Endometrial microvascular endothelial cells (primary cell): ENCODE data around the gene SRSF9. TPM values are rescaled to one million over a fixed set of nuclear protein-coding genes. Genes with fewer than 3 reads are reported as not detected.
"Not testable (repeated sequence)": the region's sequence is repeated elsewhere in the genome, so short reads cannot be mapped to it uniquely, and the experiment has no call there.

Experiments
- in situ Hi-C: cut with HindIII; loops from 2 replicates; pipeline ENCODE4 v1.10.0; 2017; ENCODE audit warnings: low sequenced_read_pairs, low pct_unique_long_range_greater_than_20kb; ENCODE audit errors: inconsistent ontology term
- total RNA-seq: library from RNA; depleted of rRNA; stranded (reverse); fragments of >200 nt; gene quantifications from one replicate; pipeline ENCODE4 v1.2.3, GENCODE V29; 2015; ENCODE audit errors: inconsistent ontology term

SRSF9 gene
- total RNA-seq, 1 donor from 2014 or later = 90.3 TPM

DNA sequence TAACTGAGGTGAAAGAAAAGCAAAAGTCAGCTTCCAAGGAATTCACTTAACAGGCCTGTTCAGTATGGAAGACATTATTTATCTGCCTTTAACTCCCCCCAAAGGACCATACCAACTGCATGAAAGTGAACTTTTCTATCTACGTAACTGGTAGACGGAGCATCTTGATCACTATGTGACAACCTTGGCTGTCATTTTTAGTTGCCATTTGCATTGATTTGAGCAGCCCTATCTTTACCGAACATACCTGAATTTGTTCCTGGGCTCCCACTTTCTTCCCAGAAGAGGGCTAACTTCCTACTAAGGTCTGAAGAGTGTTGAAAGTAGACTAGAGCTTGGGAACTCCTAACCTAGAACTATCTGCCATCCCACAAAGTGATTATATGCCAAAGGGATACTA, 9.4 kb downstream of the SRSF9 start:
- in situ Hi-C loops = no loop called here

DNA sequence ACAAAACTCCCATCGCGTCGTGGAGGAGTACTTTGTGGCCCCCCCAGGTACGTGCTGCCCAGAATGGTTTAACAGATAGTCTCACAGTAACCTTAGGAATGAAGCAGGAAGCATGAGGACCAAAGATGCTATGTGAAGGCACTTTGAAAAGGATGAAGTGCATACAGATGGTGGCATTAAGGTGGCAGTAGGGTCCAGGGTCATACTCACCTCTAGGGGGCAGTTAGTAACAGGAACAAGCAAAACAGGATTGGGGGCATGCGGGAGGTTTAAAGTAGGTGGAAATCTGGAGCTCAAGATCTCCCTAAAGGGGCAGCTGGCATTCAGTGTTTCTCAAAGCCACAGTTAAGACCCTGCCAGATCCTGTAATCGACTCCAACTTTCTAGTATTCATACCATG, 12.4 kb downstream of the SRSF9 start:
- in situ Hi-C loops = no loop called here

DNA sequence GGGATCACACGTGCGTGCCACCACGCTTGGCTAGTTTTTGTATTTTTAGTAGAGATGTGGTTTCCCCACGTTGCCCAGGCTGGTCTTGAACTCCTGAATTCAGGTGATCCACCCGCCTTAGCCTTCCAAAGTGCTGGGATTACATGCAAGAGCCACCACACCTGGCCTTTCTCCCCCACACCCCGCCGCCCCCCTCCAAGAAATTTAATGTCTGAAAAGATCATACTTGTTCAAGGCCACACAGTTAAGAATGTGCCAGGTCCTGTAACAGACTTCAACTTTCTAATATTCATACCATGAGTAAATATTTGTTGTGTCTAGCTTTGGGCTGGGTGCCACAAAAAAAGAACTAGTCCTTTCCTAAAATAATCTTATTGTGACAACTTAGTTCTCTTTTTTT, 14.2 kb downstream of the SRSF9 start:
- in situ Hi-C loops = no loop called here

DNA sequence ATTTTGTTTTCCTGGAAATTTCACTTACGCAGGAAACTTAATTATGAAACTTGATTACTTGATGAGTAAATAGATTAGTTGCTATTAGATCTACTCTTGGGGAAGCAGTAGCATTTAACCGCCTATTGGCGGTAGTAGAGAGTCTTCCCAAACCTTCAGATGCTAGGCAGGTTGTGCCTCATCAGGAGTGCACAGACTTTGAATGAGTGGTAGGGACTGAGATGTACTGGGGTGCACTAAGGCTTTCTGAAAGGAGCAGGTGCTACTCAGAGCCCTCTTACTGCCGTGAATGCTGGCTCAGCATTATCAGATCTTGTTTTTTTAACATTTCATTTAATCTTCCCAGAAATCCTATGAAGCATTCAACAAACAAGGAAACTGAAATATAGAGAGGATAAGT, 15.6 kb downstream of the SRSF9 start:
- in situ Hi-C loops = no loop called here

DNA sequence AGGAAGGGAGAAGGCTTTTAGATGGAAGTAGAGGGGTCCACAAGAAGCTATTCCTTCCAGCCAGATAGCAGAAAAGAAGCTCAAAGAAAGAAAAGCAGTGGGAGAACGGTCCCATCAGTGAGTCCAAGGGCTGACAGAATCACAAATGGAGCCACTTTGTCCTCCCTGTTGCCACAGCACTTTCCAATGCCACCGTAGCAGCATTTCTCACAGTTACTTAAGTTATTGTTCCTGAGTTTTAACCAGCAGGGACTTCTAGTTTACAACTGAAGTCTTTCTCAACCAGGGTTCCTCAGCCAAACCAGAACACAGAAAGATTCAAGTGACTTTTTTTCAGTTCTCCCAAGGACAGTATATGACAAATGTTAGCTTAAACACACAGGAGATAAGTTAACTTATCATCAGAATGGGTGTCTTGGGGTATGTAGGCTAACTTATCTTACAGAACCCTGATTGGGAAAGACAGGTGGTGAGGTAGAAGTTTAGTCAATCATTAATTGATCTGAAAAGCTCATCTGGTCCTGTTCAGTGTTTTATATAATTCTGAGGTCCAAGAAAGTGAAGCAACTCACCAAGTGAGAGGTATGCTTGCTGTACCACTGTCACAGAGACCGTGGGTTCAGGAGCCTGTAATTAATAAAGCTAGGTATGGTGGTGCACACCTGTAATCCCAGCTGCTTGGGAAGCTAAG, 16.3 kb downstream of the SRSF9 start:
- in situ Hi-C loops = no loop called here

DNA sequence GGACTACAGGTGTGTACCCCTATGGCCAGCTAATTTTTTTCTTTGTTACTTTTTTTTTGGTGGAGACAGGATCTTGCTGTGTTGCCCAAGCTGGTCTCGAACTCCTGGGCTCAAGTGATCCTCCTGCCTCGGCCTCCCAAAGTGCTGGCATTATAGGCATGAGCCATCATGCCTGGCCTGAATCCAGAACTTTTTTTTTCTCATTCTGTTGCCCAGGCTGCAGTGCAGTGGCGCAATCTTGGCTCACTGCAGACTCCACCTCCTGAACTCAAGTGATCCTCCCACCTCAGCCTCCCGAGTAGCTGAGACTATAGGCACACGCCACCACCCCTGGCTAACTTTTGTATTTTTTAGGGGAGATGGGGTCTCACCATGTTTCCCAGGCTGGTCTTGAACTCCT, 17.0 kb downstream of the SRSF9 start:
- in situ Hi-C loops = not testable (repeated sequence)

DNA sequence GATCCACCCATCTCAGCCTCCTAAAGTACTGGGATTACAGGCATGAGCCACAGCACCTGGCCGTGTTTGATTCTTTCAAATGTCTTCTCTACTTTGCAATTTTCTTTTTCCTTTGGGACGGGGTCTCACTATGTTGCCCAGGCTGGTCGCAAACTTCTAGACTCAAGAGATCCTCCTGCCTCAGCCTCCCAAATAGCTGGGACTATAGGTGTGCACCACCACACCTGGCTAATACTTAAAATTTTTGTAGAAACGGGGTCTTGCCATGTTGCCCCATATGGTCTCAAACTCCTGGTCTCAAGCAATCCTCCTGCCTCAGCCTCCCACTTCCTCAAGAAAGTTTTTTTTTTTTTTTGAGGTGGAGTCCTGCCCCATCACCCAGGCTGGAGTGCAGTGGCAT, 21.6 kb downstream of the SRSF9 start:
- in situ Hi-C loops = no loop called here

DNA sequence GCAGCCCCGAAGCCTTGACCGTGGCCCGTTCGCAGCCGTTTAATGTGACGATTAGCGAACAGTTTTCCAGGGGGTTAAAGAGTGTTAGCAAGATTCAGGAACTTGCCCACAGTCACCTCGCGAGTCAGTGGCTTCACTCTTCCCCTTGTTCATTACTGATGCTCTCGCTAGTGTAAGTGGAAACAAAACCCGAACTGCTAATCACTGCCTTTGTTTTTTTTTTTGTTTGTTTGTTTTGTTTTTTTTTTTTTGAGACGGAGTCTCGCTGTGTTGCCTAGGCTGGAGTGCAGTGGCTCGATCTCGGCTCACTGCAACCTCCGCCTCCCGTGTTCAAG, 22.7 kb downstream of the SRSF9 start:
- in situ Hi-C loops = not testable (repeated sequence)

DNA sequence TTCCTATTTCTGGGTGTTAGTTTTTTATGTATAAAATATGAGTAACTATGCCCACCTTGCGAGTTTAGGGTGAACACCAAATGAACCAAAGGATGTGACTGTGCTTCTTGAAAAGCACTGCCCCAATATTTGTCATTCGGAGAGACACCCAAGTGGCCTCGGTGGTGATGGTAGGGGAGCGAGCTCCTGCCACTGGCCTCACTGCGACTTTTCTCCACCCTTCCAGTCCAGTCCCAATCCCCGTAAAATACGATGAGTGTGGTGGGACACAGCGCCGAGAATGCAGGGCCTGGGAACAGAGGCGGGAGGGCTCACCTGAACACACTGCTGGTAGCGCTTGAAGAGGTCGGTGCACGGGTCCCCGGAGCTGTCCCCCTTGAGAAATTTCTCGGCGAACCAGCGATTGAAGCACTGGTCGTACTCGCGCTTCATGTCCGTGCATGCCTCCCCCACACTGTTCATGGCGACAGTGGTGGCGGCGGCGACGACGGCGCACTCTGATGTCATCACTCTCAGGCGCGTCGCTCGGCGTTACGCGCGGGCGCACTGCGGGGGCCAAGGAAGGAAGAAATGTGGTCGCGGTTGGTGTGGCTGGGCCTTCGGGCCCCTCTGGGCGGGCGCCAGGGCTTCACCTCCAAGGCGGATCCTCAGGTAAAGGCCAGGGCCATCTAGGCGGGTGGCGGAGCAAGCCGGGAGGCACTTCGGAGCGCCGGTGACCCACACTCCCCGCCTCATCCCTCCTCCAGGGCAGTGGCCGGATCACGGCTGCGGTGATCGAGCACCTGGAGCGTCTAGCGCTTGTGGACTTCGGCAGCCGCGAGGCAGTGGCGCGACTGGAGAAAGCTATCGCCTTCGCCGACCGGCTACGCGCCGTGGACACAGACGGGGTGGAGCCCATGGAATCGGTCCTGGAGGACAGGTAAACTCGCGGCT, 23.4 kb downstream of the SRSF9 start, which contains the start of the genes GATC and TRIAP1:
TSS of gene GATC (plus strand) at position 534 of the 933 bp plus-strand sequence. CDS start at position 571, 37 bp downstream.
TSS of gene TRIAP1 (minus strand) at position 474 of the 933 bp plus-strand sequence. CDS start at position 462, 12 bp downstream.
- in situ Hi-C loops = no loop called here

DNA sequence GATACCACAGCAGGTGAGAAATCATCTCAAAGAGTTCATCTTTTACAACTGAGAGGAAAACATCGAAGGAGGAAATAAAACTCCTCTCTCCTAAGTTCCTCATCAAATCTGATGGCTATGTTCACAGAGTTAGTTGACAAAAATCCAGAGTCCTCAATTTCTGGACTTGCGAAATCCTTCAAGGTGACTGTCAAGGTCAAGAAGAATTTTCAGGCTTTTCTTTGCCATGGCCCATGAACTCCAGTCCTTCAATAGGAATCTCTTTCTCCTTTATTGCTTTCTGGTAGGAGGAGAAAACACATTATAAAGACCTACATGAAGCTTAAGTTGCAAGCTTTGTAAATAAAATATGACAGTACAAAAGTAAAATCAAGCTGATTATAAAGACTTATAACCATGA, 24.9 kb downstream of the SRSF9 start:
- in situ Hi-C loops = no loop called here

DNA sequence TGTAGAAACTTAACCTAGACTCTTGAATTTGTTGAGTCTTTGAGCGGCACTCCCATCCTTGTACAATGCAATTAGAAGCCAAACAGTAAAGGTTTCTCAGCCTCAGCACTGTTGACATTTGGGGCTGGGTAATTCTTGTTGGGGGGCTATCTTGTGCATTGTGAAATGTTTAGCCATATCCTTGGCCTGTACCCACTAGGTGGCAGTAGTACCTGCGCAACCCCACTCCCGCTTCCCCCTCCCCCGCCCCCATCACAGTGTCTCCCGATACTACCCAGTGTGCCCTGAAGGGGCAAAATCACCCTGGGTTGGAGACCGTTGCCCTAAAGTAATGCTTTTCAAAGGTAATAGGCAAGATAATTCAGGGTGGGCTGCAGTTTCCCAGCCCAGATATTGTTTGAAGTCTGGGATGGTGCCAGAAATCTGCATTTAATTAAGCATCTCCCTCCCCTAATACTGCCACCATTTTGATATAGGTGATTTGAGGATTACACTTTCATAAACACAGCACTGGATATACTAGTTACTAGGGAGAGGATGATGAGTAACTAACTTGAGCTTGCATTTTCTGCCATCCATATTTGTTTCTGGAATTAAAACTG, 29.8 kb downstream of the SRSF9 start:
- in situ Hi-C loops = no loop called here

DNA sequence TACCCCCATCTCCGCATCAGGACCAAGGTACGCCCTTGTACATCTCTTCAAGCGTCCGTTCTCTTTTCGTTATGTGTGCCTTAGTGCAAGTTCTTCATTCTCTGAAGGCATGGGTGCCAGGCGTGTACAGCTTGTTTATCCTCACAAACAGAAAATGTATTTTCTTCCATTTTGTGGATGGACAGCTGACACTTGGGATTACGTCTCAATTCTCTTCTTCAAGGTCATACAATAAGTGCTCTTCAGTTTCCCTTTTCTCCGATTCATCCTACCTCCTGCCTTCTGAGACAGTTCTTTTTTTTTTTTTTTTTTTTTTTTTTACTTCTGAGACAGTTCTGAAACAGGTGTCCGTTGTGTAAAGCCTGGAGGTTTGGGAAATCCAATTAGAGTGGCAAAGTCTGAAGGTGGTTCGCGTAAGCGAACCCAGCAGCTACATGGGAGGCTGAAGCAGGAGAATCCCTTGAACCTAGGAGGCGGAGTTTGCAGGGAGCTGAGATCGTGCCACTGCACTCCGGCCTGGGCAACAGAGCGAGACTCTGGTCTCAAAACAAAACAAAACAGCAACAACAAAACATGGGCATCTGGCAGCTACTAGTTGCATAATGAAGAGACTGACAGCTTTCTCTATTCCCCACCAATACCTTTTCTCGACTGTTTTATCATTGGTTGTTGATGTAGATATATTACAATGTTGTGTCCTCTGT, 30.9 kb downstream of the SRSF9 start:
- in situ Hi-C loops = no loop called here

DNA sequence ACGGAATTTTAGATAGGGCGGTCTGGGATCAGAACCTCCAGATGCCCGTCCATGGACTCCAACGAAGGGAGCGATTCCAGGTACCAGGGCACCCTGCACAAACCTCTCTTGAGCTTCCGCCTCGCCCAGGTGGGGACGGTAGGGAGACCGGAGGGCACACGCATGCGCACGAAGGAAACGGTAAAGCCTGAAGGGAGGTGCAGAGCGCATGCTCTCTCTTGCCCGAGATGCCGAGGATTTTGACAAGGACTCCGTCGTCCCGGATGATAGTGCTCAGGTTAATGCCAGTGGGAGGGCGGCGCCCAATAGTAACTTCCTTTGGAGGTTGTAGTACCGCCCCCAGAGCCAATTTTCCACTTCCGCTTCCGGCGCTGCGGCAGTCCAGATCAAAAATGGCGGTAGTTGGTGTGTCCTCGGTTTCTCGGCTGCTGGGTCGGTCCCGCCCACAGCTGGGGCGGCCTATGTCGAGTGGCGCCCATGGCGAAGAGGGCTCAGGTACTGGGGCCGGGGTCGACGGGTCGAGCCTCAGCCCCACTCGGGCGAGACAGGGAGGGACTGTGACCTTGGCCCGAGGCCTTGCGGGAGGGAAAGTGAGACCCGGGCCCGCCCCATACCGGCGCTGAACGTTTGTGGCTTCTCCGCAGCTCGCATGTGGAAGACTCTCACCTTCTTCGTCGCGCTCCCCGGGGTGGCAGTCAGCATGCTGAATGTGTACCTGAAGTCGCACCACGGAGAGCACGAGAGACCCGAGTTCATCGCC, 31.6 kb downstream of the SRSF9 start, which contains the start of gene COX6A1:
TSS of gene COX6A1 (plus strand) at position 379 of the 760 bp plus-strand sequence. CDS start at position 393, 14 bp downstream.
- in situ Hi-C loops = no loop called here

DNA sequence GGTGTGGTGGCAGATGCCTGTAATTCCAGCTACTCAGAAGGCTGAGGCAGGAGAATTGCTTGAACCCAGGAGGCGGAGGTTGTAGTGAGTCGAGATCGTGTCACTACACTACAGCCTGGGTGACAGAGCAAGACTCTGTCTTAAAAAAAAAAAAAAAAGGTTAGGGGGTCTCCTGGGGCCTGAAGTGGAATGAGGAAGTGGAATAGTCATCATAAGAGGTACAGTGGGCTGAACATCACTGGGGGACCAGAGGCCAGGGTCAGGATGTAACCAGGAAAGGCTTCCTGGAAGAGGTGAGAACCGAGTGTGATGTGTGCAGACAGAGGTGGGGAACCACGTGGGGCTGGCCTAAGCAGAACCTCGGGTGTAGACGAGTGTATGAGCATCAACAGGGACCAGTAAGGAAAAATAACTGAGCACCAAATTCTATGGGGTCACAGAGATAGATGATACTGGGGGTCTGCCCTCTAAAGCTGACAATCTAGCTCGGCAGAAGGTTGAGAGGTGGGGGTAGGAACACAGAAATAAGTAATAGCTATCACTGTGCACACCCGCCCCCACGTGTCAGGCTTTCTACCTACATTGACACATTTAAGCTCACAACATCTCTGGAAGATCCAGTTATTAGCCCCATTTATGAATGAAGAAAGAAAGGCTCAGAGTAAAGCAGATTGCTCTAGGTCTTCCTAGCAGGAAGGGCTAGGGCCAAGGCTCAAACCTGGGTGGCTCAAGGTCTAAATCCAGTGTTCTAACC, 36.6 kb downstream of the SRSF9 start:
- in situ Hi-C loops = no loop called here

DNA sequence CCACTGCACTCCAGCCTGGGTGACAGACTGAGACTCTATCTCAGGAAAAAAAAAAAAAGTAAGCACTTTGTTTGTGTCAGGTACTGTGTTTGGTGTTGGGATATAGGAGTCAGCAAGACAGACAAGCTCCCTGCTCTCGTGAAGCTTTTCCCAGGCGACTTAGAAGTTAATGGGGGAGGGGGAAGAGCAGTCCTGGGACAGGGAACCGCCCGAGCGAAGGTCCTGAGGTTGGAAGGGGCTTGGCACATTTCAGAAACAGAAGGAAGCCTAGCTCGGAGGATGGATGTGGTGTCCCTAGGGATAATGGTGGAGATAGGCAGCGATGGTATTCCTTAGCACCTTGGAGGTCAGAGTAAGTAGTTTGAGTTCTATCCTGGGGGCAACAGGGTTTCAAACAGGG, 40.2 kb downstream of the SRSF9 start:
- in situ Hi-C loops = no loop called here

DNA sequence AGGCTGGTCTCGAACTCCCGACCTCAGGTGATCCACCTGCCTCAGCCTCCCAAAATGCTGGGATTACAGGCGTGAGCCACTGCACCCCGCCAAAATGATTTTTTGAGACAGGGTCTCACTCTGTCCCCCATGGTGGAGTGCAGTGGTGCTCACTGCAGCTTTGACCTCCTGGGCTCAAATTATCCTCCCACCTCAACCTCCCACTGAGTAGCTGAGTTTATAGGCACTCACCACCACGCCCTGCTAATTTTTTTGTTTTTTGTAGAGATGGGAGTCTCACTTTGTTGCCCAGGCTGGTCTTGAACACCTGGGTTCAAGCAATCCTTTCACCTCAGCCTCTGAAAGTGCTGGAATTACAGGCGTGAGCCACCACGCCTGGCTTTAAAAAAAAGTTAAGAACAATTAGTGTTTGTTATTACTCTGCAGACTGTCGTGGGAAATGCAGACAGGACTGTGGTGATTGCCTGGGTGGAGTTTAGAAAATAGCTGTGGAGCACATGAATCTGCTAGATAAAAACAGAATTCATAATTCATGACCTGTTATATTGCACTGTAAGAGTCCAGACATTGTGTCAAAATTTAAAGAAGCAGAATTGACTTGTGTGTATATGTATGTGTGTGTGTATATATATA, 40.8 kb downstream of the SRSF9 start:
- in situ Hi-C loops = no loop called here

DNA sequence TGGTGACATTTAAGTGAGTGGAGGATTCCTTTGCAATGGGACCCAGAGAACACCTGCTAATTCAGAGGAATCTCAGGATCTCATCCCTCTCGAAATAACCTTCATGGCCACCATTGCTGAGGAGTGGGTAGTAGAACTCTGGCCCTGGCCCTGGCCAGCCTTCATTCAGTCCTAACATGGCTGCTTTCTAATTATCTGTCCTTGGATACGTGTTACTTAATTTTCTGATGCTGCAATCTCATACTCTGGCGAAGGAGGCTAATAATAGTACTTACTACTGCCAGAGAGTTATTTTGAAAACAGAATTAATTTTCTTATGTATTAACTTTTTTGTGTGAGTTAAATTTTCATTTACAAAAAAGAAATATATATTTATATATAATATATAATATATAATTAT, 43.8 kb downstream of the SRSF9 start:
- in situ Hi-C loops = no loop called here
